Colon (tissue), 2 donors: ENCODE results near the gene FBXW7.

Experiments
- FAIRE-seq: peaks from 2 replicates; lab custom pipeline; 2012; peaks lifted over from hg19 to GRCh38; lab: Jason Lieb, UNC
- donor health status: control.
- donor health status: control.

FBXW7 gene

DNA sequence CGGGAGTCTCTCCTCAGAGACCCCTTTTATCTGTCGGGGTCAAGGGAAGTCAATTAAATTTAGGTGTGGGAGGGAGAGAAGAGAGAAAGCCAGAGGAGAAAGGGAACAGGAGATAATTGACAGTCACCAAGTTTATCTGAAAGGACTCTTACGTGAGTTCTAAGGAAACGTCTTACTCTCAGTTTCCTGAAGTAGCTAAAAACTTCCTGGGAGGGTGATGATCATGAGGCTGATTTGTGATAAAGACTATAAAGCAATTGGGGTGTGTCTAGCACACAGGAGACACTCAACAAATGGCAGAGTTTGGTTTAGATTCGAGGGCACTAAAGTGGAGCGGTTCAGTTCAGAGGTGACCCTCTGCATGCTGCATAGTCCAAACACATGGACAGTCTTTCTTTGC is 254.1 kb downstream of the FBXW7 start:
- no peak for FAIRE-seq

DNA sequence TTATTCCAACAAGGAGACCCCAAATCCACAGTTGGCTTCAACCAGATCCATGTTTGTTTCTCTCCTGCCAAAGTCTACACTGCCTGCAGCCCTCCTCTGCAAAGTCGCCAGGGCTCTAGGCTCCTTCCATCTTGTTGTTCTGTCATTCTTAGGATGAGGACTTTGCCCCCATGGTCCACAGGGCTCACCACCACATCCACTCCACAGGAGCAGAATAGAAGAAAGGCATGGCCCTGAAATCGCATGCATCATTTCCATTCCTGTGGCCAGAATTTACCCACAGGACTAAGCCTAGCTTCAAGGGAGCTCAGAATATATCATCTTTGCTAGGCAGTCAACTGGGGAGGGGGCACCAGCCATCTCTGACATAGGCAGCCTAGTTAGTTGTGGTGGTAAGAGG is 254.7 kb downstream of the FBXW7 start:
- FAIRE-seq = no peak

DNA sequence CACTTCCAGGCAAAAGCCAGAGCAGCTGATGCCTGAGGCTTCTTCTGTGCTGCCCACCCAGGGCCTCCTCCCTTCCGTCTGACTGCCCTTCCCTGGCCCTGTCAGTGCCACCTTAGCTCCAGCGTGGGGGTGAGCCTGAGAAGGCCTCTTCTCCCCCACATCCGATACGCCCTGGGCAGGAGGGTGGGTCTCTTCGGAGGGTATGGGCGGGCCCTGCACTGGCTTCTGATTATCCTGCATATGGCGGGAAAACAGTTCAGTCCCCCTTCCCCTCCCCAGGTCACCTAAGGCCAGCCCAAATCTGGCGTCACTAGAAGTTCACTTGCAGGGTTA is 256.7 kb downstream of the FBXW7 start:
- no peak for FAIRE-seq

DNA sequence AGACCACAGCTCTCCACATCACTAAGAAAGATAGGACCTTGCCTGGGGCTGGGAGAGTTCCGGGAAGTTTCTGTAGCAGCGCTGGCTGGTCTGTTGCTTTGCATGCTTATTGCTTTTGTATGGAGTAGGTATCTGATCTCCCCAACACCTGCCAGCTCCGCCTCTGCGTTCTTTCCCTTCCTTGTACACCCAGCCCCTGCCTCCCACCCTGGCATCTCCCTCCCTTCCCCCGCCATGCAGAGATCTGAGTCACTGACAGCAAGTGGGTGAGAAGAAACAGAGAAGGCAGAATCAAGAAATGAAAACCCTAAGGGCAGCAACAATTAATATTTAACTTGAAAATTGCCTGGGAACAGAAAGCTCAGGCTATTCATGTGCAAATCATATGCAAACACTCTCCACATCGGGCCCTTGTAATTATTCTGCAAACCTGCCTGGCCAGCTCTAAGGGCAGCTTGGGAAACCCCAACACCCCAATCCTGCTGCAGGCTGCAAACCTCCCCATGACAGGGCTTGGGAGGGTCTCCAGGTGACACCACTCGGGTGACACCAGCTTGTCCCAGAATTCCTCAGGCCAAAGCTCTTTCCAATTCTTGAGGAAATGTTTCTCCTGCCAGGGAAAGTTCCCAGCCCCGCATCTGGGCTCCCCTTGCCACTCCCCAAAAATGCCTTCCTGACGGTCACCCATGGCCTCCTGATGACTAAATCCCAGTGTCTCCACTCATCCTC is 257.2 kb downstream of the FBXW7 start:
- no peak for FAIRE-seq

DNA sequence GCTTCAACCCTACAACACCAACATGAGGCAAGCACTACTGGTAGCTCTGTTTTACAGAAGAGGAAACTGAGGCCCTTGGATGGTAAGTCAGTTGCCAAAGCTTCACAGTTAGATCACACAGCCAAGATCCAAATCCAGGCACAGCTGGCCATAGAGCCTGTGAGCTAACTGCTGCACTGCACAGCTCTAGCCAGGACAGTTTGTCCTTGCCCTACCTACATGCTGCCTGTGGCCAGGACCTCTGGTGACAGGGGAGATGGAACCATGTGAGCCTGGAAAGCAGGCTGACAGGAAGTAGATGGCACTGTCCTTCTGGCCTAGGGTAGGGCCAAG is 257.8 kb downstream of the FBXW7 start:
- FAIRE-seq = no peak

DNA sequence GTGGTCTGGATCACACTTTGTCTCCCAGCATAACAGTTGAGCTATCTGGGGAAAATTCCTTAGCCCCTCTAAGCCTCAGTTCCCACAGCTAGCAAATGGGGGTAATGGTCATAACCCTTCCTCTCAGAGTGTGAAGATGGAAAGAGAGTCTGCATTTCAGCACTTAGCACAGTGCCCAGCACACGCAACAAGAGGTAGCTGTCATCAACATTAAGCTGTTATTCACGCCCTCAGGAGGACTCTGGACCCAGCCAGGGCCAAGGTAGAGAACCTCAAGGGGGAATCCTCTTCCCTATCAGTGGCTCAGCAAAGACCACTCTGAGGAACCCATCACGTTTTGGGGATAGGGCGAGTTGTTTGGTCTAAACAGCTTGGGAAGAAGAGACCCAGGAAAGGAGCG is 258.6 kb downstream of the FBXW7 start:
- no peak for FAIRE-seq

DNA sequence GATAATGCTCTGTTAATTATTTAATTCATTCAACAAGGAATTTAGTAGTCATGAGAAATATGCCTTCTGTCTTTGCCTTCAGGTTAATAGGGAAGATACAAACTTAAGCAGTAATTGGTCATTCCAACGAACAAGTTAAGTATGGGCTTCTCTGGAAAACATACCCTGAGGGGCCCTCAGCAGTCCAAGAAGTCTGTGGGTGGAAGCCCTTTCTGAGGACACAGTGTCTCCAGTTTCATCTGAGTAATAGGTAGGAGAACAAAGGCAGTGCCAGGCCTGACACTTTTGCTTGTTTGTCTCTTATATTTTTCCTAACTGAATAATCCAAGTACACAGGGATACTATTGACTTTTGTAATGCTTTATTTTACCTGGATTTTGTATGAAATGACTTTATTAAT is 262.5 kb downstream of the FBXW7 start:
- FAIRE-seq = no peak
